Cardiac fibroblast (primary cell): ENCODE data around the gene RNF208.

Source experiments
- DNase-seq, 2 donors: peaks; one replicate each; pipeline versions ENCODE4 v3.0.0 to v3.0.0-alpha.2; 2010; ENCODE audit warnings: low read depth in 2 of 2
- H3K4me3 ChIP-seq, 2 donors: replicated peaks in 1 of 2; 1 replicate in 1 of 2; 2 replicates in 1 of 2; pipeline ENCODE4 v1.5.1; 2011; ENCODE audit warnings: low read depth in 2 of 2, low read length in 2 of 2, mild to moderate bottlenecking in 2 of 2, moderate library complexity in 1 of 2
- CTCF ChIP-seq: IDR thresholded peaks from one replicate; pipeline ENCODE4 v1.5.1; 2011; ENCODE audit warnings: low read depth, mild to moderate bottlenecking, low read length, inconsistent platforms

Gene RNF208

GRCh38 chr9:137170486-137171148, 51.4 kb downstream of the RNF208 start:
- TF ChIP-seq CTCF = no peak
- no peak overlapping the region for H3K4me3 ChIP-seq
- no peak for DNase-seq
